GM12878 (cell line): ENCODE measurements around the gene ZNF335. TPM values are rescaled to one million over a fixed set of nuclear protein-coding genes. Genes with fewer than 3 reads are reported as not detected.

Experiments
- ATAC-seq: fragments of 200-7000 bp; cut with Tn5 transposase; 3 replicates; pipeline ENCODE4 v1.9.1; 2020; ENCODE audit warnings: mild to moderate bottlenecking, moderate library complexity
- BruUV-seq: library from RNA; stranded (reverse); fragments of 400-500 nt; replicated peaks from 2 replicates; lab custom pipeline; 2021; lab: Mats Ljungman, UMichigan
- CTCF ChIA-PET: fragments of 300-600 bp; sonication (Branson Sonifier 250); formaldehyde crosslinking; extraction: SDS; loops from one replicate; lab custom pipeline; 2021; ENCODE audit warnings: inconsistent platforms; lab: Yijun Ruan, JAX
- POLR2A ChIA-PET: fragments of 350-600 bp; formaldehyde crosslinking; extraction: SDS; loops from one replicate; lab custom pipeline; 2021; ENCODE audit warnings: inconsistent platforms; lab: Charles Lee
- RAD21 ChIA-PET: fragments of 300-600 bp; sonication (Branson Sonifier 250); formaldehyde crosslinking; loops from one replicate; lab custom pipeline; 2023; ENCODE audit warnings: antibody characterized with exemption; ENCODE audit not compliant: unreplicated experiment; lab: Charles Lee
- SMC1A ChIA-PET: fragments of 300-600 bp; sonication (Branson Sonifier 250); formaldehyde crosslinking; loops from one replicate; lab custom pipeline; 2023; ENCODE audit not compliant: unreplicated experiment, uncharacterized antibody; lab: Charles Lee
- DNase-seq: peaks from one replicate; pipeline ENCODE4 v3.0.0-alpha.2; 2011; ENCODE audit warnings: low read depth, low spot score
- FAIRE-seq: peaks from 3 replicates; lab custom pipeline; 2011; peaks lifted over from hg19 to GRCh38; lab: Jason Lieb, UNC
- H2AFZ ChIP-seq: 2 replicates; pipeline ENCODE4 v1.6.0; 2011; ENCODE audit warnings: low read depth, low read length, control low read depth; ENCODE audit not compliant: control insufficient read depth
- H3K27ac ChIP-seq: 2 replicates; pipeline ENCODE4 v1.5.1; 2011; ENCODE audit warnings: control low read depth; ENCODE audit not compliant: control insufficient read depth, insufficient read depth
- H3K27me3 ChIP-seq, 2 experiments: replicated peaks in 1 of 2; 2 replicates each; pipeline versions ENCODE4 v1.6.0 to v1.6.1; 2011; ENCODE audit warnings: low read length in 1 of 2; ENCODE audit not compliant: control insufficient read depth in 2 of 2, insufficient read depth in 2 of 2
- H3K36me3 ChIP-seq, 2 experiments: 2 replicates each; pipeline ENCODE4 v1.5.1; 2011; ENCODE audit warnings: low read length in 1 of 2; ENCODE audit not compliant: control insufficient read depth in 2 of 2, insufficient read depth in 2 of 2
- H3K4me1 ChIP-seq: 2 replicates; pipeline ENCODE4 v1.6.1; 2011; ENCODE audit warnings: mild to moderate bottlenecking, low read length, moderate library complexity, mixed read lengths; ENCODE audit not compliant: control insufficient read depth, insufficient read depth
- H3K4me2 ChIP-seq: 2 replicates; pipeline ENCODE4 v1.6.0; 2011; ENCODE audit warnings: control low read depth; ENCODE audit not compliant: control insufficient read depth, insufficient read depth
- H3K4me3 ChIP-seq: fragments of 200-600 bp; sonication (generic); 2 replicates; pipeline ENCODE4 v1.5.1; 2016
- H3K79me2 ChIP-seq: 2 replicates; pipeline ENCODE4 v1.6.0; 2011; ENCODE audit warnings: low read length; ENCODE audit not compliant: control insufficient read depth, insufficient read depth
- H3K9ac ChIP-seq: 2 replicates; pipeline ENCODE4 v1.8.0; 2011; ENCODE audit warnings: low read length, control low read depth, mixed read lengths; ENCODE audit not compliant: control insufficient read depth, insufficient read depth
- H3K9me3 ChIP-seq: replicated peaks from 3 replicates; pipeline ENCODE4 v1.5.1; 2011; ENCODE audit warnings: mild to moderate bottlenecking, low read length; ENCODE audit not compliant: control insufficient read depth, insufficient read depth
- H4K20me1 ChIP-seq: 2 replicates; pipeline ENCODE4 v1.6.0; 2011; ENCODE audit not compliant: control insufficient read depth, insufficient read depth
- BRCA1 ChIP-seq: IDR thresholded peaks from 2 replicates; pipeline ENCODE4 v1.6.1; 2011; ENCODE audit warnings: low read depth, low read length, improper control_type of control experiment
- CEBPB ChIP-seq, 2 experiments: fragments of 150-350 bp in 1 of 2; IDR thresholded peaks; 2 replicates each; pipeline ENCODE4 v1.6.1; 2012 to 2014; ENCODE audit warnings: low read depth in 2 of 2, low read length in 2 of 2, borderline replicate concordance in 1 of 2, inconsistent platforms in 1 of 2
- NFYA ChIP-seq: IDR thresholded peaks from 2 replicates; pipeline ENCODE4 v1.6.1; 2011; ENCODE audit warnings: low read depth, mild to moderate bottlenecking, low read length, improper control_type of control experiment, borderline replicate concordance
- PRDM15 ChIP-seq: fragments of 450-650 bp; formaldehyde crosslinking; IDR thresholded peaks from 2 replicates; pipeline ENCODE4 v1.4.0; 2020; ENCODE audit warnings: mild to moderate bottlenecking, moderate library complexity
- RAD21 ChIP-seq: IDR thresholded peaks from 2 replicates; pipeline ENCODE4 v1.6.1; 2011; ENCODE audit warnings: mild to moderate bottlenecking, low read depth, low read length, moderate library complexity; ENCODE audit not compliant: insufficient read depth
- SKIL ChIP-seq: fragments of 450-650 bp; IDR thresholded peaks from 2 replicates; pipeline ENCODE4 v1.6.1; 2017; ENCODE audit warnings: mild to moderate bottlenecking, low read depth, inconsistent platforms; ENCODE audit not compliant: poor library complexity, severe bottlenecking
- SREBF1 ChIP-seq: IDR thresholded peaks from 2 replicates; pipeline ENCODE4 v1.6.1; 2012; ENCODE audit warnings: mild to moderate bottlenecking, low read length
- STAT1 ChIP-seq: fragments of 450-650 bp; conservative IDR thresholded peaks from 2 replicates; pipeline ENCODE4 v1.6.1; 2014; ENCODE audit warnings: antibody characterized with exemption, mild to moderate bottlenecking
- ZNF217 ChIP-seq: fragments of 450-650 bp; IDR thresholded peaks from 2 replicates; pipeline ENCODE4 v1.6.1; 2017; ENCODE audit warnings: antibody characterized with exemption, mild to moderate bottlenecking
- ZNF592 ChIP-seq: fragments of 450-650 bp; IDR thresholded peaks from 2 replicates; pipeline ENCODE4 v1.6.1; 2017; ENCODE audit warnings: mild to moderate bottlenecking, moderate library complexity
- WGBS: methylation state at CpG from one replicate; pipeline ENCODE4 v1.1.6; 2016; ENCODE audit warnings: low lambda C conversion rate; ENCODE audit not compliant: insufficient replicate concordance, insufficient coverage; ENCODE audit errors: missing lambda C conversion rate; 5-methylcytosine and 5-hydroxymethylcytosine counted together
- in situ Hi-C: fragments of 300-500 bp; cut with MboI; formaldehyde crosslinking; loops from 9 replicates; pipeline ENCODE4 v1.14.3; 2018; ENCODE audit warnings: mixed read lengths
- intact Hi-C: fragments of 100-400 bp; cut with micrococcal nuclease; formaldehyde crosslinking; loops from one replicate; pipeline ENCODE4 v1.14.2; 2022; ENCODE audit not compliant: unreplicated experiment
- polyA plus RNA-seq, 11 experiments: library from polyadenylated mRNA; depleted of rRNA in 4 of 11; unstranded in 6 of 11; stranded (reverse) in 5 of 11; fragments of >200 nt; fragmentation: Nextera tagmentation in 4 of 11; fragmentation: Illumina TruSeq in 1 of 11; extraction: Ambion mirVana in 4 of 11; extraction: Trizol in 1 of 11; gene quantifications; 1 replicate in 1 of 11; 2 replicates in 10 of 11; pipeline versions ENCODE4 v1.2.1 to v1.2.3, GENCODE V29; 2011 to 2016; ENCODE audit warnings: inconsistent platforms in 2 of 11, missing spikeins in 2 of 11, low read depth in 1 of 11
- total RNA-seq, 4 experiments: library from RNA; depleted of rRNA in 3 of 4; stranded (reverse); fragments of >200 nt in 3 of 4; fragmentation: Illumina TruSeq in 1 of 4; extraction: Trizol in 1 of 4; gene quantifications; 2 replicates each; pipeline versions ENCODE4 v1.2.1 to v1.2.3, GENCODE V29; 2013 to 2021

ZNF335 gene
- total and polyA plus RNA-seq, 10 of the 15 experiments (the other 5 are each of a cell fraction or from before 2014, with no cell fraction given), result 0.74 to 30.1 (median 14.5) TPM

GRCh38 chr20:45935416-45936046 lies 36.5 kb downstream of the ZNF335 start:
- no peak for FAIRE-seq
- no peaks in the 10 kb centered on the region for H4K20me1 ChIP-seq
- SMC1A ChIA-PET, result interaction anchor here (1.0 to 4.1 kb wide), 4 partner anchors 26 to 45 kb away, joined by 3 to 33 read pairs (median 14); partner anchors contain the start of genes CTSA and NEURL2
- H3K9ac ChIP-seq, result peak overlapping the region; percentile 85
- H3K27ac ChIP-seq, result peak overlapping the region; percentile 67
- H3K4me3 ChIP-seq, result peak overlapping the region; percentile 81
- no peaks in the 10 kb centered on the region for H3K9me3 ChIP-seq
- BruUV-seq, result TSS peak; percentile 82
- in situ Hi-C loops, result no loop called here
- peak overlapping the region; percentile 79; the same call in 1 of the 2 replicates for H3K4me2 ChIP-seq
- POLR2A ChIA-PET, result interaction anchor here (0.6 to 2.9 kb wide), 32 partner anchors 8 to 754 kb away, joined by 3 to 50 read pairs (median 5); partner anchors contain the start of genes ACOT8, CTSA, NEURL2 and PLTP
- peaks cover 12 to 13% of the 10 kb centered on the region in 2 experiments; a peak in 3 of 4 replicates for H3K36me3 ChIP-seq
- peaks cover 23% of the 10 kb centered on the region for H3K79me2 ChIP-seq
- peak; percentile 24; the same call in 2 of the 3 replicates for ATAC-seq
- H2AFZ ChIP-seq, result peak overlapping the region; percentile 84
- DNase-seq, result no peak
- CTCF ChIA-PET, result interaction anchor here (1.0 to 6.5 kb wide), 4 partner anchors 16 to 136 kb away, joined by 3 to 79 read pairs (median 39); no protein-coding TSS in a partner anchor
- WGBS, result 11% methylated on average over 21 of the region's 21 CpGs
- H3K4me1 ChIP-seq, result peaks cover 5% of the 10 kb centered on the region; the same call in 1 of the 2 replicates
- intact Hi-C loops, result loop anchor here (2.0 kb wide), 2 partner anchors 35 to 79 kb away; partner anchors contain the start of genes ACOT8 and ZSWIM3
- RAD21 ChIA-PET, result interaction anchor here (1.0 to 5.5 kb wide), 7 partner anchors 14 to 122 kb away, joined by 3 to 66 read pairs (median 11); partner anchors contain the start of gene ZSWIM1
- H3K27me3 ChIP-seq, result no peaks in the 10 kb centered on the region
- no peak for TF ChIP-seq STAT1
- no peak for TF ChIP-seq ZNF217
- no peak for TF ChIP-seq PRDM15 (CRISPR knock-in tag)
- no peak for TF ChIP-seq ZNF592
- TF ChIP-seq BRCA1, result no peak
- no peak for TF ChIP-seq CEBPB (IDR thresholded peaks at IDR 0.05; ENCODE audit: borderline replicate concordance in 1 of 2, low read depth in 2 of 2, low read length in 2 of 2)
- TF ChIP-seq RAD21, result no peak
- TF ChIP-seq SREBF1, result no peak
- peak; percentile 53 for TF ChIP-seq SKIL
- no peak for TF ChIP-seq NFYA
